ENCODE measurements around the gene NAALADL2. TPM values are rescaled to one million over a fixed set of nuclear protein-coding genes. Genes with fewer than 3 reads are reported as not detected.

Gene NAALADL2
- total and polyA plus RNA-seq, 2 experiments from 2014 or later = 3.4 to 15.3 TPM

DNA sequence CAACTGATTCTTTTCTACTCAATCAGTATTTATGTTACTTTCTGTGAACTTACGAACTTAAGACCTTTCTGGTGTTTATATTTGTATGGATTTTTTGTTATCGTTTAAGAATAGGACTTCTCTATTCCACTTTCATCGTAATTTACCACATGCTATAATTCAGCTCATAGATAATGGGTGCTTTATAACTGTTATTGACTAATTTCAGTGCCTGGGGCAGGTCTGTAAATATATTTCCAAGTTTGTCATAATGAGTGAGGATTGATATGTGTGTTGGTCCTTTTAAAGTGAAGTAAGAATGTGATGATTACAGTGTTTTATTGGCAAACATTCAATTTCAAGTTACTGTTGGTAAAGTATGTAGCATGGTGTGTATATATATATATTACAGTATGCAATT, 1.8 kb upstream of the NAALADL2 start:
- Histone ChIP-seq H3K36me3 (replicated peaks; ENCODE audit: insufficient read depth, low read depth) (no peaks in the 10 kb centered on the region), H3K4me3 (no peak overlapping the region), H3K79me2 (no peaks in the 10 kb centered on the region), H3K4me1 (ENCODE audit: insufficient read depth) (peaks cover 5% of the 10 kb centered on the region), H3K9me3 (ENCODE audit: low read depth) (no peaks in the 10 kb centered on the region), H3K9me2 (replicated peaks; ENCODE audit: insufficient read depth) (no peaks in the 10 kb centered on the region), H3K27me3 (no peaks in the 10 kb centered on the region), H3K27ac (no peak overlapping the region), H2AFZ (no peak overlapping the region), H4K20me1 (ENCODE audit: insufficient read depth, poor library complexity, severe bottlenecking) (no peaks in the 10 kb centered on the region), H3K4me2 (no peak overlapping the region)
- WGBS (ENCODE audit: low lambda C conversion rate, missing lambda C conversion rate) = 19% methylated on average over 3 of the region's 3 CpGs
- no peak for DNase-seq (ENCODE audit: low spot score)
- TF ChIP-seq EZH2phosphoT487 (IDR thresholded peaks at IDR 0.05; ENCODE audit: low read depth, severe bottlenecking, unreplicated experiment) = no peak
- TF ChIP-seq EZH2 (IDR thresholded peaks at IDR 0.05; ENCODE audit: borderline replicate concordance) = no peak
- TF ChIP-seq, protein P1, sequence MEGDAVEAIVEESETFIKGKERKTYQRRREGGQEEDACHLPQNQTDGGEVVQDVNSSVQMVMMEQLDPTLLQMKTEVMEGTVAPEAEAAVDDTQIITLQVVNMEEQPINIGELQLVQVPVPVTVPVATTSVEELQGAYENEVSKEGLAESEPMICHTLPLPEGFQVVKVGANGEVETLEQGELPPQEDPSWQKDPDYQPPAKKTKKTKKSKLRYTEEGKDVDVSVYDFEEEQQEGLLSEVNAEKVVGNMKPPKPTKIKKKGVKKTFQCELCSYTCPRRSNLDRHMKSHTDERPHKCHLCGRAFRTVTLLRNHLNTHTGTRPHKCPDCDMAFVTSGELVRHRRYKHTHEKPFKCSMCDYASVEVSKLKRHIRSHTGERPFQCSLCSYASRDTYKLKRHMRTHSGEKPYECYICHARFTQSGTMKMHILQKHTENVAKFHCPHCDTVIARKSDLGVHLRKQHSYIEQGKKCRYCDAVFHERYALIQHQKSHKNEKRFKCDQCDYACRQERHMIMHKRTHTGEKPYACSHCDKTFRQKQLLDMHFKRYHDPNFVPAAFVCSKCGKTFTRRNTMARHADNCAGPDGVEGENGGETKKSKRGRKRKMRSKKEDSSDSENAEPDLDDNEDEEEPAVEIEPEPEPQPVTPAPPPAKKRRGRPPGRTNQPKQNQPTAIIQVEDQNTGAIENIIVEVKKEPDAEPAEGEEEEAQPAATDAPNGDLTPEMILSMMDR (IDR thresholded peaks at IDR 0.05; ENCODE audit: poor library complexity) = no peak

DNA sequence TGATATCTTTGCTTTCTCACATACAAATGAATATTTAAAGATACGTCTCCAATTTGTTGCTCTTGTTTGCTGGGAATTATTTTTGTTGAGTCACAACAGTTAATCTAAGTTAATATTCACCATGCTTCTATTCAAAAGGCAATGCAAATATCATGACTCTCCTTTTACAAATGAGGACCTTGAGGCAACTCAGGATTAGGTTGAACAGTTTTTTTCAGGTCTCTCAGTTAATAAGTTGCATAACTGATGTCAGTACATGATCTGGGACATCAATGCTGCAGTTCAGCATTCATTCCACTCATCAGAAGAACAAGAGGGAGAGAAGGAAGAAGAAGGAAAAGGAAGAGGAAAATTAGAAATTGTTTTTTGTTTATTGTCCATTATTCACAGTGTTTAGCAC, 781 bp upstream of the NAALADL2 start:
- Histone ChIP-seq H3K4me2 (peak overlapping the region; percentile 63), H3K4me1 (ENCODE audit: insufficient read depth) (peaks cover 5% of the 10 kb centered on the region), H3K79me2 (no peaks in the 10 kb centered on the region), H3K9me2 (replicated peaks; ENCODE audit: insufficient read depth) (no peaks in the 10 kb centered on the region), H3K4me3 (no peak overlapping the region), H3K36me3 (replicated peaks; ENCODE audit: insufficient read depth, low read depth) (no peaks in the 10 kb centered on the region), H3K27ac (peak overlapping the region; percentile 50), H4K20me1 (ENCODE audit: insufficient read depth, poor library complexity, severe bottlenecking) (no peaks in the 10 kb centered on the region), H3K9me3 (ENCODE audit: low read depth) (no peaks in the 10 kb centered on the region), H2AFZ (no peak overlapping the region), H3K27me3 (no peaks in the 10 kb centered on the region)
- WGBS (ENCODE audit: low lambda C conversion rate, missing lambda C conversion rate) = 70% methylated on average over 1 of the region's 1 CpG
- no peak for DNase-seq (ENCODE audit: low spot score)
- TF ChIP-seq EZH2phosphoT487 (IDR thresholded peaks at IDR 0.05; ENCODE audit: low read depth, severe bottlenecking, unreplicated experiment) (no peak), EZH2 (IDR thresholded peaks at IDR 0.05; ENCODE audit: borderline replicate concordance) (no peak)
- TF ChIP-seq, protein P1 (IDR thresholded peaks at IDR 0.05; ENCODE audit: poor library complexity) = no peak

DNA sequence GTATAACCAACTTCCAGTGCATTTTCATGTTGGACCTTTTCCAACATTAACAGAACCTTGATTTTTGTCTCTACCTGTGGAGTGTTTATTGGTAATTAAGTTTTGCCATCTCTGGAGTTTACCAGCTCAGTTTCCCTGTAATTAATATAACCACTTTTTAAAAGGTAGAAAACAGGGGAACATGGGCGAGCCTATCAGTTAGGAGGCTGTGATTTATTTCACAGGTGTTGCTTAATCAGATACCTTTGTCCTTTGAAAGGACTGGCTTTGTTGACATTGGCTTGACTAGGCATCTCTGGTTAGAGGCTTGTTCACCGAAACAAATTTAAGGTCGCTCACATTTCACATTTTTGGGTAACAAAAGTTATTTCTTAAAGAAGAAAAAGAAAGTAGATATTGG, 622 bp downstream of the NAALADL2 start:
- DNase-seq (ENCODE audit: low spot score) = peak; percentile 31
- Histone ChIP-seq H3K4me1 (ENCODE audit: insufficient read depth) (peaks cover 5% of the 10 kb centered on the region), H3K4me2 (peak overlapping the region; percentile 63), H3K4me3 (no peak overlapping the region), H3K36me3 (replicated peaks; ENCODE audit: insufficient read depth, low read depth) (no peaks in the 10 kb centered on the region), H4K20me1 (ENCODE audit: insufficient read depth, poor library complexity, severe bottlenecking) (no peaks in the 10 kb centered on the region), H2AFZ (peak overlapping the region; percentile 2), H3K9me2 (replicated peaks; ENCODE audit: insufficient read depth) (no peaks in the 10 kb centered on the region), H3K27me3 (no peaks in the 10 kb centered on the region), H3K9me3 (ENCODE audit: low read depth) (no peaks in the 10 kb centered on the region), H3K27ac (peak overlapping the region; percentile 60), H3K79me2 (no peaks in the 10 kb centered on the region)
- WGBS (ENCODE audit: low lambda C conversion rate, missing lambda C conversion rate) = 44% methylated on average over 3 of the region's 3 CpGs
- TF ChIP-seq EZH2phosphoT487 (IDR thresholded peaks at IDR 0.05; ENCODE audit: low read depth, severe bottlenecking, unreplicated experiment) (no peak), EZH2 (IDR thresholded peaks at IDR 0.05; ENCODE audit: borderline replicate concordance) (no peak)
- TF ChIP-seq, protein P1 (IDR thresholded peaks at IDR 0.05; ENCODE audit: poor library complexity) = no peak

DNA sequence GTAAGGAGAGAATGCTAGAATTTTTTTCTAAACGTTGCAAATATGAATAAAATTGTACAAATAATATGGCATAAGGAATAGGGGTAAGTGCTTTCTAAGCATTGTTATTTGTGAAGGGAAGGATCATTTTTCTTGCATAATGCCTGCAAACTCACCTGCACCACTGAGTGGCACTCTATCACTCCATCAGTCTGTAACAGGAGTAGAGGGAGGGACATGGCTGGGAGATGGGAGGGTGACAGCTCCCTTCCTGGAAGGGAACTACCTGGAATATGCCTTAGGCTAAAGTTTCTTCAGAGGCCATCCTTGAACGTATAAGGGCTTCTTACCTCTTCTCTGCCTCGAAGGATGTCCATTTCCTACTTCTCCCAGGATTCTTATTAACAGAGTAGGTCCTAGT, 3.0 kb downstream of the NAALADL2 start:
- H3K4me2 ChIP-seq = no peak overlapping the region
- H4K20me1 ChIP-seq (ENCODE audit: insufficient read depth, poor library complexity, severe bottlenecking) = no peaks in the 10 kb centered on the region
- H3K9me3 ChIP-seq (ENCODE audit: low read depth) = no peaks in the 10 kb centered on the region
- 51% methylated on average over 3 of the region's 3 CpGs for WGBS (ENCODE audit: low lambda C conversion rate, missing lambda C conversion rate)
- H2AFZ ChIP-seq = no peak overlapping the region
- H3K4me1 ChIP-seq (ENCODE audit: insufficient read depth) = peaks cover 5% of the 10 kb centered on the region
- no peaks in the 10 kb centered on the region for H3K79me2 ChIP-seq
- H3K36me3 ChIP-seq (replicated peaks; ENCODE audit: insufficient read depth, low read depth) = no peaks in the 10 kb centered on the region
- H3K4me3 ChIP-seq = no peak overlapping the region
- no peaks in the 10 kb centered on the region for H3K27me3 ChIP-seq
- H3K9me2 ChIP-seq (replicated peaks; ENCODE audit: insufficient read depth) = no peaks in the 10 kb centered on the region
- peak overlapping the region; percentile 55 for H3K27ac ChIP-seq
- peak; percentile 43 for DNase-seq (ENCODE audit: low spot score)
- TF ChIP-seq, protein P1 (IDR thresholded peaks at IDR 0.05; ENCODE audit: poor library complexity) = peak; percentile 41
- TF ChIP-seq EZH2 (IDR thresholded peaks at IDR 0.05; ENCODE audit: borderline replicate concordance) = no peak

All from hepatocyte (in vitro differentiated cells).